ENCODE measurements around the gene SCAPER. TPM values are rescaled to one million over a fixed set of nuclear protein-coding genes. Genes with fewer than 3 reads are reported as not detected.

SCAPER gene
- total and polyA plus RNA-seq, 2 of the 4 experiments (the other 2 are of a cell fraction): 2.9 to 9.7 TPM

DNA sequence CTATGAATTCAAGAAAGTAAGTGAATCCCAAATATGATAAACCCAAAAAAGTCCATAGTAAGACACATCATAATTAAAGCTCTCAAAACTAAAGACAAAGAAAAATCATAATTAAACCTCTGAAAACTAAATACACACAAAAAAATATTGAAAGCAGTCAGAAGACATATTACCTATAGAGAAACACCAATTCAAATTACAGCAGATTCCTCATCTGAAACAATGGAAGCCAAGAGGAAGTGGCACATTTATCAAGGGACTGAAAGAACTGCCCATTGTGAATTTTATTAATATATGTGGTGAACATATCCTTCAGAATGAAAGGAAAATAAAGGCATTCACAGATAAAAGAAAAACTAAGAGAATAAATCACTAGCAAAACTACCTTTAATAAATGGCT lies 128.2 kb downstream of the SCAPER start:
- H3K9ac ChIP-seq (ENCODE audit: low read depth, low read length): no peak overlapping the region
- H2BK15ac ChIP-seq (ENCODE audit: low read depth, low read length): no peak overlapping the region
- no peak overlapping the region for H2AK5ac ChIP-seq (ENCODE audit: low read depth, low read length)
- no peaks in the 10 kb centered on the region for H3K4me1 ChIP-seq (ENCODE audit: control insufficient read depth, insufficient read depth, low read length)
- DNase-seq (no peak), ATAC-seq (ENCODE audit: low read depth) (no peak)
- no peak overlapping the region for H3K23ac ChIP-seq (ENCODE audit: low read depth, low read length)
- no peak overlapping the region for H3K14ac ChIP-seq (replicated peaks; ENCODE audit: low read depth, low read length)
- H2AK9ac ChIP-seq (replicated peaks; ENCODE audit: low read depth, low read length, poor library complexity): no peak overlapping the region
- dilution Hi-C loops (cut with HindIII; ENCODE audit: low sequenced_read_pairs, unreplicated experiment): no loop called here
- no peak overlapping the region for H2BK5ac ChIP-seq (ENCODE audit: low read depth, low read length, poor library complexity, severe bottlenecking)
- no peak overlapping the region for H2BK120ac ChIP-seq (ENCODE audit: low read depth, low read length)
- no TSS peak for BruUV-seq (replicated peaks)
- H4K8ac ChIP-seq (ENCODE audit: low read depth in 2 of 2, low read length in 2 of 2): no peak overlapping the region
- no peaks in the 10 kb centered on the region for H3K9me1 ChIP-seq (ENCODE audit: insufficient read depth, low read length)
- H3K27ac ChIP-seq (ENCODE audit: insufficient read depth, low read length): no peak overlapping the region
- no peak overlapping the region for H3K4ac ChIP-seq (ENCODE audit: low read depth, low read length)
- no peak overlapping the region for H4K5ac ChIP-seq (ENCODE audit: low read depth, low read length)
- H4K20me1 ChIP-seq (ENCODE audit: insufficient read depth, low read length): no peaks in the 10 kb centered on the region
- H3K79me1 ChIP-seq (ENCODE audit: low read depth in 1 of 2, low read length in 2 of 2): no peaks in the 10 kb centered on the region
- no peak overlapping the region for H2BK20ac ChIP-seq (ENCODE audit: low read depth, low read length)
- H3K4me3 ChIP-seq (ENCODE audit: insufficient read depth, low read depth, low read length): no peak overlapping the region
- ChIA-PET CTCF (no interaction called here), POLR2A (ENCODE audit: unreplicated experiment) (no interaction called here)
- in situ Hi-C loops (cut with MboI; ENCODE audit: low sequenced_read_pairs): no loop called here
- intact Hi-C loops (cut with micrococcal nuclease): no loop called here
- H3K56ac ChIP-seq (ENCODE audit: extremely low read depth, insufficient read depth, low read length): no peak overlapping the region
- H2AFZ ChIP-seq (replicated peaks; ENCODE audit: low read length, poor library complexity): no peak overlapping the region
- H3K18ac ChIP-seq (ENCODE audit: low read depth, low read length): no peak overlapping the region
- H4K91ac ChIP-seq (ENCODE audit: insufficient read depth, low read depth, low read length): no peak overlapping the region
- H3K27me3 ChIP-seq (ENCODE audit: control insufficient read depth, insufficient read depth, low read length): no peaks in the 10 kb centered on the region
- TF ChIP-seq, protein P1, sequence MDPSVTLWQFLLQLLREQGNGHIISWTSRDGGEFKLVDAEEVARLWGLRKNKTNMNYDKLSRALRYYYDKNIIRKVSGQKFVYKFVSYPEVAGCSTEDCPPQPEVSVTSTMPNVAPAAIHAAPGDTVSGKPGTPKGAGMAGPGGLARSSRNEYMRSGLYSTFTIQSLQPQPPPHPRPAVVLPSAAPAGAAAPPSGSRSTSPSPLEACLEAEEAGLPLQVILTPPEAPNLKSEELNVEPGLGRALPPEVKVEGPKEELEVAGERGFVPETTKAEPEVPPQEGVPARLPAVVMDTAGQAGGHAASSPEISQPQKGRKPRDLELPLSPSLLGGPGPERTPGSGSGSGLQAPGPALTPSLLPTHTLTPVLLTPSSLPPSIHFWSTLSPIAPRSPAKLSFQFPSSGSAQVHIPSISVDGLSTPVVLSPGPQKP (IDR thresholded peaks at IDR 0.05; ENCODE audit: borderline replicate concordance, low read depth, low read length): no peak
- TF ChIP-seq POLR2A (IDR thresholded peaks at IDR 0.05; ENCODE audit: low read depth, low read length) (no peak), MAFK (IDR thresholded peaks at IDR 0.05; ENCODE audit: low read depth, low read length) (no peak), FOS (IDR thresholded peaks at IDR 0.05; ENCODE audit: low read depth, low read length) (no peak)
- no peak overlapping the region for H3K4me2 ChIP-seq (ENCODE audit: low read depth, low read length)
- peaks cover 2% of the 10 kb centered on the region; the same call in 1 of the 2 replicates for H3K9me3 ChIP-seq (ENCODE audit: control insufficient read depth, insufficient read depth, low read length)
- H3K36me3 ChIP-seq (ENCODE audit: control insufficient read depth, insufficient read depth, low read length): peaks cover 2% of the 10 kb centered on the region
